ENCODE results near the gene LCORL. TPM values are rescaled to one million over a fixed set of nuclear protein-coding genes. Genes with fewer than 3 reads are reported as not detected.

The LCORL gene
- total and polyA plus RNA-seq, 9 of the 15 experiments (the other 6 are each of a cell fraction or from before 2014, with no cell fraction given): 3.1 to 24.5 (median 11.1) TPM

- peak; percentile 12; the same call in 1 of the 2 replicates for TF ChIP-seq NKRF (IDR thresholded peaks at IDR 0.05; ENCODE audit: borderline replicate concordance)
- TF ChIP-seq IRF9 (tag; IDR thresholded peaks at IDR 0.05): no peak
- TF ChIP-seq ZNF76 (CRISPR knock-in tag; IDR thresholded peaks at IDR 0.05; ENCODE audit: borderline replicate concordance): 0 out of 2 replicates have a peak, but pooled peaks have one; percentile 29
- TF ChIP-seq, protein P1, sequence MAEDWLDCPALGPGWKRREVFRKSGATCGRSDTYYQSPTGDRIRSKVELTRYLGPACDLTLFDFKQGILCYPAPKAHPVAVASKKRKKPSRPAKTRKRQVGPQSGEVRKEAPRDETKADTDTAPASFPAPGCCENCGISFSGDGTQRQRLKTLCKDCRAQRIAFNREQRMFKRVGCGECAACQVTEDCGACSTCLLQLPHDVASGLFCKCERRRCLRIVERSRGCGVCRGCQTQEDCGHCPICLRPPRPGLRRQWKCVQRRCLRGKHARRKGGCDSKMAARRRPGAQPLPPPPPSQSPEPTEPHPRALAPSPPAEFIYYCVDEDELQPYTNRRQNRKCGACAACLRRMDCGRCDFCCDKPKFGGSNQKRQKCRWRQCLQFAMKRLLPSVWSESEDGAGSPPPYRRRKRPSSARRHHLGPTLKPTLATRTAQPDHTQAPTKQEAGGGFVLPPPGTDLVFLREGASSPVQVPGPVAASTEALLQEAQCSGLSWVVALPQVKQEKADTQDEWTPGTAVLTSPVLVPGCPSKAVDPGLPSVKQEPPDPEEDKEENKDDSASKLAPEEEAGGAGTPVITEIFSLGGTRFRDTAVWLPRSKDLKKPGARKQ (CRISPR knock-in tag; IDR thresholded peaks at IDR 0.05): no peak
- peak in 1 of 2 experiments; percentile 28; a peak in 1 of 4 replicates for TF ChIP-seq NONO (IDR thresholded peaks at IDR 0.05; ENCODE audit: low read depth in 2 of 2, low read length in 1 of 2)
- 0 out of 2 replicates have a peak, but pooled peaks have one; percentile 11 for TF ChIP-seq GTF2E2 (tag; IDR thresholded peaks at IDR 0.05)
- no peak for TF ChIP-seq PKNOX1 (IDR thresholded peaks at IDR 0.05)
- TF ChIP-seq HEY1 (CRISPR knock-in tag; IDR thresholded peaks at IDR 0.05; ENCODE audit: borderline replicate concordance): no peak
- TF ChIP-seq, protein P2, sequence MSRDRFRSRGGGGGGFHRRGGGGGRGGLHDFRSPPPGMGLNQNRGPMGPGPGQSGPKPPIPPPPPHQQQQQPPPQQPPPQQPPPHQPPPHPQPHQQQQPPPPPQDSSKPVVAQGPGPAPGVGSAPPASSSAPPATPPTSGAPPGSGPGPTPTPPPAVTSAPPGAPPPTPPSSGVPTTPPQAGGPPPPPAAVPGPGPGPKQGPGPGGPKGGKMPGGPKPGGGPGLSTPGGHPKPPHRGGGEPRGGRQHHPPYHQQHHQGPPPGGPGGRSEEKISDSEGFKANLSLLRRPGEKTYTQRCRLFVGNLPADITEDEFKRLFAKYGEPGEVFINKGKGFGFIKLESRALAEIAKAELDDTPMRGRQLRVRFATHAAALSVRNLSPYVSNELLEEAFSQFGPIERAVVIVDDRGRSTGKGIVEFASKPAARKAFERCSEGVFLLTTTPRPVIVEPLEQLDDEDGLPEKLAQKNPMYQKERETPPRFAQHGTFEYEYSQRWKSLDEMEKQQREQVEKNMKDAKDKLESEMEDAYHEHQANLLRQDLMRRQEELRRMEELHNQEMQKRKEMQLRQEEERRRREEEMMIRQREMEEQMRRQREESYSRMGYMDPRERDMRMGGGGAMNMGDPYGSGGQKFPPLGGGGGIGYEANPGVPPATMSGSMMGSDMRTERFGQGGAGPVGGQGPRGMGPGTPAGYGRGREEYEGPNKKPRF (IDR thresholded peaks at IDR 0.05; ENCODE audit: low read depth, low read length): no peak
- TF ChIP-seq ZNF766 (CRISPR knock-in tag; conservative IDR thresholded peaks at IDR 0.05): 0 out of 2 replicates have a peak, but pooled peaks have one; percentile 26
- TF ChIP-seq, protein P3, sequence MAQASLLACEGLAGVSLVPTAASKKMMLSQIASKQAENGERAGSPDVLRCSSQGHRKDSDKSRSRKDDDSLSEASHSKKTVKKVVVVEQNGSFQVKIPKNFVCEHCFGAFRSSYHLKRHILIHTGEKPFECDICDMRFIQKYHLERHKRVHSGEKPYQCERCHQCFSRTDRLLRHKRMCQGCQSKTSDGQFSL (CRISPR knock-in tag; IDR thresholded peaks at IDR 0.05): no peak
- TF ChIP-seq, protein P3 (tag; IDR thresholded peaks at IDR 0.05): no peak
- no peak for TF ChIP-seq SIRT6 (IDR thresholded peaks at IDR 0.05; ENCODE audit: low read depth, low read length)
- no peak for TF ChIP-seq JUN (IDR thresholded peaks at IDR 0.05; ENCODE audit: borderline replicate concordance, low read depth, low read length)
- no peak for TF ChIP-seq JUN (CRISPR knock-in tag; IDR thresholded peaks at IDR 0.05; ENCODE audit: borderline replicate concordance)
- peak; percentile 91; the same call in 1 of the 2 replicates for TF ChIP-seq ZFX (CRISPR knock-in tag; IDR thresholded peaks at IDR 0.05)
Measured at GRCh38 chr4:17811078-17811603, 210.4 kb downstream of the LCORL start (continued).

Data from K562 (cell line).